Astrocyte of the hippocampus (primary cell): ENCODE data around the gene DEPDC5.
A peak's percentile ranks its signal among the peaks of the same experiment; 100 is the strongest.
"Not testable (repeated sequence)": the region's sequence is repeated elsewhere in the genome, so short reads cannot be mapped to it uniquely, and the experiment has no call there.

Experiments
- DNase-seq: peaks from one replicate; pipeline ENCODE4 v3.0.0; 2011; ENCODE audit warnings: low read depth, low spot score

The DEPDC5 gene

GRCh38 chr22:31753634-31754501 is at the start of gene DEPDC5:
TSS of gene DEPDC5 (plus strand) at chr22:31754019. CDS start at chr22:31754922, 903 bp downstream.
- peak; percentile 98 for DNase-seq

GRCh38 chr22:31707519-31707918 is 46.3 kb upstream of the DEPDC5 start:
- DNase-seq, result no peak

- peak; percentile 7 for DNase-seq
Measured at GRCh38 chr22:31711226-31711625, 42.6 kb upstream of the DEPDC5 start.

DNA sequence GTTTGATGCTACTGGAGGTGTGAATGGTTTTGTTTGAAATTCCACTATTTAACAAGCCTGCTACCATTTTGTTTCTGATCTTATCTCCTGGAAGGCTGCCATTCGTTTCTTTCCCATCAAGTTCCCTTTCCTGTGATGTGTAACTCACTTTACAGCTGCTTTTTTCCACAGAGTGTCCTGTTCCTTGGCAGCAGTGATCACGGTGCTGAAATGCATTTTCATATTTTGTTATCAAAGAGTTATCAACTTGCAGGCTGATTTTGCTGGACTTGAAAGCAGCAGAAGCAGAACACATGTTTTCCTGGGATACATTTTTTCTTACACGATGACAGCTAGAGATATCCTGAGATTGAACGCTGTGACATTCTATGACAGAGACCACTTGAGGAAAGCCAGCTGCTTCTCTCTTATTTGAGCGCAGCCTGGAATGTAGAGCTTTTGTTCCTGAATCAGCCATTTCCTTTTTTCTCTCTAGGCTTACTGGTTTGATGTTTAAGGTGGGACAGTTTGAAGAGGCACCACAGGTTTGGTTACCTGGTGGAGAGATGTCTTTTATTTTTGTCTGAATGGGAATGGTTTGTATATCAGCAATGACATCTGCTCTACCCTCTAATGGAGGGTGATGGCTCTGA is 38.6 kb upstream of the DEPDC5 start:
- DNase-seq, result no peak

- DNase-seq, result no peak
Measured at GRCh38 chr22:31719850-31720471, 33.9 kb upstream of the DEPDC5 start.

GRCh38 chr22:31723723-31724122 is 30.1 kb upstream of the DEPDC5 start:
- DNase-seq, result no peak

DNA sequence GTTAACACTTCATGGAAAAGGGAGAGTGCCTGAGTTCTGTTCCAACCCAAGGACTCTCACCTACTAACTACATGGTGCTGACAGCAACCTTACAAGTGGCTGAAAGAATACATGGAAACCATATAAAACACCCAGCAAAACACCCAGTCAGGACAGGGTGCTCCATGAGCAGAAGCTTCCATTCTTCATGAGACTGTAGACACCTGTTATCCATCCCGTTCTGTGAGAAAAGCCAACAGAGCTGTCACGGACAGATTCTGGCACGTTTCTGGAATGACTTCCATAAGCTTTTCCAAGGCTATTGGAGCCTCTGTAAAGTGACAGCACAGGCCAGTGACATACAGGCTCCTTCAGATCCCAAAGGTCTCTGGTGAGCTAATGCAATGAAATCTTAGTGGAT is 27.1 kb upstream of the DEPDC5 start:
- DNase-seq, result no peak

- DNase-seq, result no peak
Measured at GRCh38 chr22:31728857-31729256, 25.0 kb upstream of the DEPDC5 start.

GRCh38 chr22:31730344-31730711 is 23.5 kb upstream of the DEPDC5 start:
- no peak for DNase-seq

DNA sequence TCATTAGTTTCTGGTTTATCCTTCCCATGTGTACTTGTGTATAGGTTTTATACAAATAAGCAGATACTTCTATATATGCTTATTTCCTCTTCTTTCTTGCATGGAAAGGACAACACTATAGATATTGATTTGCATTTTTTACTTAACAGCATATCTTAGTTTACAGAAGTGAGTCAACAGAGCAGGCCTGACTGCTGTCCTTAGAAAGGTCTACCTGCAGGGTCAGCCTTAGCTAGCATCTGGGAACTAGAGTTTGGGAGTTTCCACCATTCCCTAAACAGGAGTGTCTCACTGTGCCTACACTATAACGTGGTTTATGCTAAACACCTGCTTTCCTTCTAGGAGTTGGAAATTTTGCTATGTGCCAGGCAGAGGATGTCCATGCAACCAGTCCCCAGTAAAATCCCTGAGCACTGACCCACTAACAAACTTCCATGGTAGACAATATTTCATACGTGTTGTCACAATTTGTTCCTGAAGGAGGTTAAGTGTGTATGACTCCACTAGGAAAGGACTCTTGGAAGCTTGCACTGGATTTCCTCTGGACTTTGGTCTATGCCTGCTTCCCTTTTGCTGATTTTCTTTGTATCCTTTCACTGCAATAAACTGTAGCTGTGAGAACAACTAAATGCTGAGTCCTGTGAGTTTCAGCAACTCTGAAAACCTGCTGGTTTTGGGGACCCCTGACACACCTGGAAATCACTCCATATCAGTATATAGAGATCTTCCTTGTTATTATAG is 21.6 kb upstream of the DEPDC5 start:
- no peak for DNase-seq

- no peak for DNase-seq
Measured at GRCh38 chr22:31733580-31734079, 20.2 kb upstream of the DEPDC5 start.

DNA sequence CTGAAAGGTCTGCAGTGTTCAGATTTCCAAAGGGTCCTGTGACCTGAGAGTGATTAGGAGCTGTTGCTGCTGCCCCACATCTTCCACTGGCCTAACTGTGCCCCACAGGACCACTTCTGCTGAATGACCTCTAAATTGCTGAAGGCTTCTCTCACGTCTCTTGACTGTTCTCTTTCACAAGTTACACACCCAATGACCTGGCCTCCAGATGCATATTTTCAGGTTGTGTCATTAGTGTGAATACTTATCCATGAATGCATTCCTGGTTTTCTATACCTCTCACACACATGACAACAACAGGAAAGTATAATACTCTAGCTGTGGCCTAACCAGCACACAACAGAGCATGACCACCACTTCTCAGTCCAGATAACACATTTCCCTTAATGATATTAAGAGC is 19.3 kb upstream of the DEPDC5 start:
- peak; percentile 60 for DNase-seq

GRCh38 chr22:31736458-31736857 is 17.4 kb upstream of the DEPDC5 start:
- DNase-seq, result no peak

- DNase-seq, result no peak
Measured at GRCh38 chr22:31737932-31738331, 15.9 kb upstream of the DEPDC5 start.

GRCh38 chr22:31738566-31738965 is 15.3 kb upstream of the DEPDC5 start:
- DNase-seq, result no peak

- DNase-seq, result no peak
Measured at GRCh38 chr22:31739795-31740201, 14.0 kb upstream of the DEPDC5 start.

DNA sequence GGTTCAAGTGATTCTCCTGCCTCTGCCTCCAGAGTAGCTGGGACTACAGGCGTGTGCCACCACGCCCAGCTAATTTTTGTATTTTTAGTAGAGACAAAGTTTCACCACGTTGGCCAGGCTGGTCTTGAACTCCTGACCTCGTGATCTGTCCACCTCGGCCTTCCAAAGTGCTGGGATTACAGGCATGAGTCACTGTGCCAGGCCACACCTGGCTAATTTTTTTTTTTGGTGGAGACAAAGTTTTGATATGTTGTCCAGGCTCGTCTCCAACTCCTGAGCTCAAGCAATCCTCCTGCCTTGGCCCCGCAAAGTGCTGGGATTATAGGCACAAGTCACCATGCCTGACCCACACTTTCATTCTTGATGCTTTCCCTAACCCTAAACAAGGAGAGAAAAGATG is 13.5 kb upstream of the DEPDC5 start:
- DNase-seq, result not testable (repeated sequence)

GRCh38 chr22:31742115-31742514 is 11.7 kb upstream of the DEPDC5 start:
- no peak for DNase-seq

GRCh38 chr22:31742682-31743081 is 11.1 kb upstream of the DEPDC5 start:
- no peak for DNase-seq

DNA sequence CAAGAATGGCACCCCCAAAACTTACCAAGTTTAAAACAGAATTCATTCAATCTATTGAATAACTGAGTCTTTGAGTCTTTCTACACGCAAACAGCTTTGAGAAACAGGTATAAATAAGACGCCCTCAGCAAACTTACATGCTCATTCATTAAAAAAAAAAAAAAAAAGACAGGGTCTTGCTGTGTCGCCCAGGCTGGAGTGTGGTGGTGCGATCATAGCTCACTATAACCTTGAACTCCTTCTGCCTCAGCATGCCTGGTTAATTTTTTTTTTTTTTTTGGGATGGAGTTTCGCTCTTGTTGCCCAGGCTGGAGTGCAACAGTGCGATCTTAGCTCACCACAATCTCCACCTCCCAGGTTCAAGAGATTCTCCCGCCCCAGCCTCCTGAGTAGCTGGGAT is 9.9 kb upstream of the DEPDC5 start:
- no peak for DNase-seq

GRCh38 chr22:31747441-31747840 is 6.4 kb upstream of the DEPDC5 start:
- no peak for DNase-seq

- no peak for DNase-seq
Measured at GRCh38 chr22:31748490-31748889, 5.3 kb upstream of the DEPDC5 start.
